Endothelial cell of umbilical vein (primary cell): Measurements from ENCODE around the gene ZNF256. TPM values are rescaled to one million over a fixed set of nuclear protein-coding genes. Genes with fewer than 3 reads are reported as not detected.
A peak's percentile ranks its signal among the peaks of the same experiment; 100 is the strongest.

Experiments
- BruUV-seq: library from RNA; stranded (reverse); fragments of 400-500 nt; replicated peaks from 2 replicates; lab custom pipeline; 2021; lab: Mats Ljungman, UMichigan
- CTCF ChIA-PET: fragments of 300-600, 350-600 bp; sonication (Branson Sonifier 250); formaldehyde crosslinking; loops from one replicate; lab custom pipeline; 2021; ENCODE audit warnings: antibody characterized with exemption, inconsistent platforms; lab: Charles Lee
- POLR2A ChIA-PET: fragments of 300-600, 350-600 bp; sonication (Branson Sonifier 250); formaldehyde crosslinking; loops from one replicate; lab custom pipeline; 2021; ENCODE audit warnings: antibody characterized with exemption, inconsistent platforms; lab: Charles Lee
- DNase-seq: peaks from one replicate; pipeline ENCODE4 v3.0.0-alpha.2; 2011; ENCODE audit warnings: low read depth, low spot score
- FAIRE-seq: peaks from 2 replicates; lab custom pipeline; 2011; peaks lifted over from hg19 to GRCh38; lab: Jason Lieb, UNC
- H2AFZ ChIP-seq: 2 replicates; pipeline ENCODE4 v1.6.0; 2012; ENCODE audit warnings: low read depth, low read length, control low read depth, inconsistent platforms
- H3K27ac ChIP-seq: 2 replicates; pipeline ENCODE4 v1.5.1; 2011; ENCODE audit warnings: low read depth, mild to moderate bottlenecking, control low read depth, low read length, moderate library complexity; ENCODE audit not compliant: insufficient read depth
- H3K27me3 ChIP-seq, 2 experiments: 2 replicates each; pipeline versions ENCODE4 v1.6.0 to v1.6.1; 2011; ENCODE audit warnings: low read length in 2 of 2, mixed read lengths in 1 of 2; ENCODE audit not compliant: control insufficient read depth in 2 of 2, insufficient read depth in 2 of 2
- H3K36me3 ChIP-seq, 2 experiments: 2 replicates in 1 of 2; 3 replicates in 1 of 2; pipeline ENCODE4 v1.5.1; 2011; ENCODE audit warnings: low read length in 2 of 2, mild to moderate bottlenecking in 1 of 2, moderate library complexity in 1 of 2; ENCODE audit not compliant: control insufficient read depth in 2 of 2, insufficient read depth in 2 of 2; ENCODE audit errors: extremely low read depth in 1 of 2
- H3K4me1 ChIP-seq: 3 replicates; pipeline ENCODE4 v1.5.1; 2011; ENCODE audit warnings: mild to moderate bottlenecking, low read length; ENCODE audit not compliant: control insufficient read depth, insufficient read depth; ENCODE audit errors: extremely low read depth
- H3K4me2 ChIP-seq: 2 replicates; pipeline ENCODE4 v1.6.1; 2011; ENCODE audit warnings: low read length, control low read depth, mixed read lengths; ENCODE audit not compliant: insufficient read depth
- H3K4me3 ChIP-seq, 3 experiments: fragments of 200-600 bp in 1 of 3; sonication (generic), shearing (Covaris generic) in 1 of 3; replicated peaks in 1 of 3; 2 replicates each; pipeline ENCODE4 v1.5.1; 2011 to 2016; ENCODE audit warnings: control low read depth in 3 of 3, low read length in 3 of 3, mild to moderate bottlenecking in 2 of 3, inconsistent platforms in 1 of 3, low read depth in 1 of 3, moderate library complexity in 1 of 3; ENCODE audit not compliant: insufficient read depth in 1 of 3
- H3K79me2 ChIP-seq: 2 replicates; pipeline ENCODE4 v1.6.0; 2012; ENCODE audit warnings: low read length, inconsistent platforms; ENCODE audit not compliant: control insufficient read depth, insufficient read depth
- H3K9ac ChIP-seq: replicated peaks from 2 replicates; pipeline ENCODE3; 2011; ENCODE audit warnings: low read length, control low read depth; ENCODE audit not compliant: insufficient read depth; ENCODE audit errors: extremely low read depth
- H3K9me1 ChIP-seq: replicated peaks from 3 replicates; pipeline ENCODE4 v1.6.0; 2011; ENCODE audit warnings: mild to moderate bottlenecking, low read length; ENCODE audit not compliant: control insufficient read depth, insufficient read depth; ENCODE audit errors: extremely low read depth
- H3K9me3 ChIP-seq: replicated peaks from 2 replicates; pipeline ENCODE4 v1.5.1; 2012; ENCODE audit warnings: low read length, inconsistent platforms; ENCODE audit not compliant: control insufficient read depth, insufficient read depth
- H4K20me1 ChIP-seq: replicated peaks from 2 replicates; pipeline ENCODE3; 2011; ENCODE audit warnings: mild to moderate bottlenecking, low read length; ENCODE audit not compliant: control insufficient read depth, insufficient read depth; ENCODE audit errors: extremely low read depth
- CTCF ChIP-seq, 2 donors: IDR thresholded peaks; 1 replicate in 1 of 2; 2 replicates in 1 of 2; pipeline ENCODE4 v1.5.1; 2011; ENCODE audit warnings: low read length in 2 of 2, mild to moderate bottlenecking in 2 of 2, moderate library complexity in 2 of 2, control low read depth in 1 of 2, inconsistent platforms in 1 of 2, low read depth in 1 of 2; ENCODE audit not compliant: insufficient read depth in 1 of 2; ENCODE audit errors: extremely low read depth in 1 of 2
- EZH2 ChIP-seq: IDR thresholded peaks from 2 replicates; pipeline ENCODE4 v1.6.1; 2012; ENCODE audit warnings: borderline replicate concordance, low read depth, mild to moderate bottlenecking, moderate library complexity, low read length, inconsistent platforms; ENCODE audit not compliant: severe bottlenecking
- FOS ChIP-seq: IDR thresholded peaks from 2 replicates; pipeline ENCODE4 v1.6.1; 2011; ENCODE audit warnings: mild to moderate bottlenecking, low read length, moderate library complexity, borderline replicate concordance; ENCODE audit not compliant: insufficient read depth
- GATA2 ChIP-seq: IDR thresholded peaks from 2 replicates; pipeline ENCODE4 v1.7.0; 2011; ENCODE audit warnings: low read depth, mild to moderate bottlenecking, moderate library complexity, mixed read lengths, low read length; ENCODE audit not compliant: insufficient read length, insufficient read depth
- JUN ChIP-seq: IDR thresholded peaks from 2 replicates; pipeline ENCODE4 v1.6.1; 2011; ENCODE audit warnings: borderline replicate concordance, low read depth; ENCODE audit not compliant: insufficient read length, insufficient read depth
- MAX ChIP-seq: IDR thresholded peaks from 2 replicates; pipeline ENCODE4 v1.6.1; 2011; ENCODE audit not compliant: insufficient read depth, insufficient read length
- MYC ChIP-seq: IDR thresholded peaks from one replicate; pipeline ENCODE4 v1.6.1; 2011; ENCODE audit warnings: mild to moderate bottlenecking, low read depth, low read length
- POLR2A ChIP-seq: IDR thresholded peaks from 2 replicates; pipeline ENCODE4 v1.6.1; 2012; ENCODE audit warnings: low read depth, mild to moderate bottlenecking, control low read depth, low read length
- POLR2AphosphoS5 ChIP-seq: IDR thresholded peaks from 2 replicates; pipeline ENCODE4 v1.6.1; 2012; ENCODE audit warnings: low read depth, mild to moderate bottlenecking, control low read depth, low read length, moderate library complexity; ENCODE audit not compliant: insufficient read depth
- dilution Hi-C: fragments of 300-500 bp; cut with MboI; formaldehyde crosslinking; loops from one replicate; pipeline ENCODE4 v1.15.0; 2019; ENCODE audit warnings: low sequenced_read_pairs; ENCODE audit not compliant: extremely low pct_ligation_motif_present
- intact Hi-C: fragments of 100-400 bp; cut with micrococcal nuclease; formaldehyde crosslinking; loops from one replicate; pipeline ENCODE4 v1.10.0; 2022
- polyA plus RNA-seq, 4 experiments: library from polyadenylated mRNA; depleted of rRNA in 3 of 4; stranded (reverse) in 3 of 4; unstranded in 1 of 4; fragments of >200 nt; gene quantifications; 2 replicates each; pipeline versions ENCODE4 v1.2.1 to v1.2.3, GENCODE V29; 2011 to 2012; ENCODE audit warnings: missing spikeins in 1 of 4
- total RNA-seq: library from RNA; stranded (reverse); gene quantifications from 2 replicates; pipeline ENCODE4 v1.2.3, GENCODE V29; 2021

ZNF256 gene
- total and polyA plus RNA-seq, 2 donors (not counting 3 experiments of a cell fraction or from before 2014, with no cell fraction given): 1.9 to 4.0 TPM

DNA sequence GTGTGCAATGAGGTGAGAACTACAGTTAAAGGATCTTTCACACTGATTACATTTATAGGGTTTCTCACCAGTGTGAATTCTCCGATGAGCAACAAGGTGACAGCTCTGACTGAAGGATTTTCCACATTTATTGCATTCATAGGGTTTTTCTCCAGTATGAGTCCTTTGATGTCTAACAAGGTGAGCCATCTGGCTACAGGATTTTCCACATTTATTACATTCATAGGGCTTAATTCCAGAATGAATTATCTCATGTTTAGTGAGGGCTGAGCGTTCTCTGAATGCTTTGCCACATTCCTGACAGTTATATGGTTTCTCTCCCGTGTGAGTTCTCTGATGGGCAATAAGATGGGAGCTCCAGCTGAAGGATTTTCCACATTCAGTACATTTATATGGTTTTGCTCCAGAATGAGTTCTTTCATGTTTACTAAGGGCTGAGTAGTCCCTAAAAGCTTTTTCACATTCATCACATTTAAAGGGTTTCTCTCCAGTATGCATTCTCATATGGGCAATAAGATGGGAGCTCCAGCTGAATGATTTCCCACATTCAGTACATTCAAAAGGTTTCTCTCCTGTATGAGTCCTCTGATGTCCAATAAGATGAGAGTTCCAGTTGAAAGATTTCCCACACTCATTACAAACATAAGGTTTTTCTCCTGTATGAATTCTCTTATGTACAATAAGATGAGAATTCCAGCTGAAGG is 31.2 kb upstream of the ZNF256 start:
- no peaks in the 10 kb centered on the region for H4K20me1 ChIP-seq
- no peaks in the 10 kb centered on the region for H3K4me1 ChIP-seq
- H3K4me2 ChIP-seq: no peak overlapping the region
- intact Hi-C loops (no loop called here), dilution Hi-C loops (no loop called here)
- BruUV-seq: no TSS peak
- peak; percentile 5 for DNase-seq
- no peak for FAIRE-seq
- H3K9me3 ChIP-seq: peaks cover 50% of the 10 kb centered on the region
- POLR2A ChIA-PET: no interaction called here
- TF ChIP-seq MYC (no peak), GATA2 (no peak), POLR2AphosphoS5 (no peak), MAX (no peak), EZH2 (no peak), CTCF (IDR thresholded peaks at IDR 0.05; ENCODE audit: extremely low read depth in 1 of 2, insufficient read depth in 1 of 2, low read depth in 1 of 2, low read length in 2 of 2) (no peak), POLR2A (no peak), FOS (no peak), JUN (no peak)
- no peak overlapping the region for H3K9ac ChIP-seq
- peaks cover 14 to 16% of the 10 kb centered on the region in 2 experiments for H3K36me3 ChIP-seq
- H3K9me1 ChIP-seq: no peaks in the 10 kb centered on the region
- no peak overlapping the region for H3K27ac ChIP-seq
- H3K4me3 ChIP-seq: no peak overlapping the region
- no peak overlapping the region for H2AFZ ChIP-seq
- no peaks in the 10 kb centered on the region for H3K27me3 ChIP-seq
- H3K79me2 ChIP-seq: no peaks in the 10 kb centered on the region
- CTCF ChIA-PET: no interaction called here
